GM11168 (cell line): ENCODE data around the gene ABCA4.
"Not testable (repeated sequence)": the region's sequence is repeated elsewhere in the genome, so short reads cannot be mapped to it uniquely, and the experiment has no call there.

Experiments
- in situ Hi-C: fragments of 300-500 bp; cut with MboI; formaldehyde crosslinking; loops from one replicate; pipeline ENCODE4 v1.12.0; 2022; ENCODE audit warnings: low sequenced_read_pairs; ENCODE audit not compliant: unreplicated experiment

The ABCA4 gene

DNA sequence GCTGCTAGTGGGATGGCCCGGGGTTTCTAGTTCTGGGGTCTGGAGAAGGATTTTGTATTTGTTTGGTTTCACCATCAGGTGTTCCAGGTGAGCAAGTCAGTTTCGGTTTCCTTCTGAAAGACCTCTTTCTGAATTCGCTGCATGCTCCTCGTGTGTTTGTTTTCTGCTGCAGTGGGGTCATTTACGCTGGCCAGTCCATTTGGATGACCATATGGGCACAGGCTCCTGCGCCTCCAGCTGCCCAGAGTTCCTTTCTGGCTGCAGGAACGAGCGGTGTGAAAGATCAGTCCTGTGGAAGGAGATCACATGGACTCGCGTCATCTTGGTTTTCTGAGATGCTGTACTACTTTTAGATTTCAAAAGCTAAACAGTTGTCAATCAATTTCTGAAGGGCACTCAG lies 128.0 kb downstream of the ABCA4 start:
- in situ Hi-C loops = no loop called here

DNA sequence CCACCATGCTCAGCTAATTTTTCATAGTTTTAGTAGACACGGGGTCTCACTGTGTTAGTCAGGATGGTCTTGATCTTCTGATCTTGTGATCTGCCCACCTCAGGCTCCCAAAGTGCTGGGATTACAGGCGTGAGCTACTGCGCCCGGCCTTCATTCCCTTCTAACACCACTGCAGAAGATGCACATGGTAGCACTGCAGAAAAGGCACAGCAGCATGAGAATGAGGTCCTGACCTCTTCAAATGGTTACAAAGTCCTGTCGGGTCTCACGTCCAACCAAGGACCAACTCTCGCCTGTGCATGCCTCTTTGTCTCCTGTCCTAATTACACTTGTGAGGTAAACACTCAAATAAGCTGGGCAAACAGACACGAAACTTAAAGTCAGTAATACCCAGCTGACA lies 128.8 kb downstream of the ABCA4 start:
- in situ Hi-C loops = no loop called here

DNA sequence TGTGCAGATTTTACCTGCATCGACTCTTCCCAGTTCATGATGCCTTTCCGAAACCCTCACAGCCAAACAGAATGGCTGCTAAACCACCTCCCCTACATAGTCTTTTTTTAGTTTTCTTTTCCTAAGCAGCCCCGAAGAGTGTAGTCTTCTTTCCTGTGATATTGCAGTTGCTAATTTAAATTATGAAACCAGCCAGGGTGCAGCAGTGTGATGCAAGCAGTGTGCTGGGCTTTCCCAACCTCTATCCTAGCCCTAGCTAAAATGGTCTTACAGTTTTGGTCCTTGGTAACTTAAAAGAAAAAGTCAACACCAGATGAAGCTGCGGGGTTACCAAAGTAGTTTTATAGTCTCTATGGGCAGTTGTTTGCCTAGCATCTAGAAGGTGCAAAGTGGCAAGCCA lies 129.7 kb downstream of the ABCA4 start:
- in situ Hi-C loops = no loop called here

DNA sequence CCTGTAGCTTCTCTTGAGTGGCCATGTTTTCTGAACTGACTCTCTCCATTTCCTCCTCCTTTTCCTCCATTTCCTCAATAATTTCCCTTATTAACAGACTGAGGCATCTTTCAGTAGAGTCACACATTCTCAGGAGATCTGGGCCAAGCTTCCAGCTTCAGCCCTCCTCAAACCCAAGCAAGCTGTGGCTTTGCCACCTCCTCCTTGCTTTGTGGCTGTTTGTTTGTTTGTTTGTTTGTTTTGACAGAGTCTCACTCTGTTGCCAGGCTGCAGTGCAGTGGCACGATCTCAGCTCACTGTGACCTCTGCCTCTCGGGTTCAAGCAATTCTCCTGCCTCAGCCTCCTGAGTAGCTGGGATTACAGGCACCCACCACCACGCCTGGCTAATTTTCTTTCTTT lies 130.5 kb downstream of the ABCA4 start:
- in situ Hi-C loops = not testable (repeated sequence)

DNA sequence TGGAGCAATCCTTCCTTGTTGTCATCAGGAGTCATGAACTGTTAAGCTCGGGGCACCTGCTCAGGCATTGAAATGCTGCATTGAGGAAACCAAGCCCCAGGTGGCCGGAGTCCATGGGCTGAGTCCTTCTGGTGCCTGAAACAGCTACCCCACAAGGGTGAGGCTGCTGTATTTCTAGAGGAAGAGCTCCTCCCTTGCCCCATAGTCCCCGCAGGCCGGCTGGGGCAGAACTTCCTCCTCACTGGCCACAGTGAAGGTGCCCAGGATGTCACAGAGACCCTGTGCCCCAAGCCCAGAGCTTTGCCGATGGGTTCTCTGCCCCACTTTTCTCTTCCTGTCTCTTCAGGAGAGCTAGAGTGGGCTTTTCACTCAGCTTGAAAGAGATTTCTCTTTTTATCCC lies 130.9 kb downstream of the ABCA4 start:
- in situ Hi-C loops = no loop called here

DNA sequence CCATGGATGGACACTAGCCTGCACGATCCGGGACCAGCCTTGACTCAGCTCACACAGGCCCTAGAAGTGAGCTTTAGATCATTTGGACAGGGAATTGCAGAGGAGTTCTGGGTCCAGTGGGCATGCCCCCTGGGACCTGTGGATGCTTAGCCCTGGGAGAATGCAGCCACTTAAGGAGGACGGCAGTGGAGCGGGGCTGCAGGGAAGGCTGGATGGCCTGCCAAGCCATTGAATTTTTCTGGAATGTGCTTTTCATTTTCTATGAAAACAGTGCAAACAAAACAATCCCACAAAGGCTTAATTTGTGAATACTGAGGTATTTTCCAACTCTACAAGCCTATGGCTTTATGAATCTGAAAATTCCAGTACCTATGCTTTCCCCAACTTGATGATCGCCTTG lies 131.3 kb downstream of the ABCA4 start:
- in situ Hi-C loops = no loop called here

DNA sequence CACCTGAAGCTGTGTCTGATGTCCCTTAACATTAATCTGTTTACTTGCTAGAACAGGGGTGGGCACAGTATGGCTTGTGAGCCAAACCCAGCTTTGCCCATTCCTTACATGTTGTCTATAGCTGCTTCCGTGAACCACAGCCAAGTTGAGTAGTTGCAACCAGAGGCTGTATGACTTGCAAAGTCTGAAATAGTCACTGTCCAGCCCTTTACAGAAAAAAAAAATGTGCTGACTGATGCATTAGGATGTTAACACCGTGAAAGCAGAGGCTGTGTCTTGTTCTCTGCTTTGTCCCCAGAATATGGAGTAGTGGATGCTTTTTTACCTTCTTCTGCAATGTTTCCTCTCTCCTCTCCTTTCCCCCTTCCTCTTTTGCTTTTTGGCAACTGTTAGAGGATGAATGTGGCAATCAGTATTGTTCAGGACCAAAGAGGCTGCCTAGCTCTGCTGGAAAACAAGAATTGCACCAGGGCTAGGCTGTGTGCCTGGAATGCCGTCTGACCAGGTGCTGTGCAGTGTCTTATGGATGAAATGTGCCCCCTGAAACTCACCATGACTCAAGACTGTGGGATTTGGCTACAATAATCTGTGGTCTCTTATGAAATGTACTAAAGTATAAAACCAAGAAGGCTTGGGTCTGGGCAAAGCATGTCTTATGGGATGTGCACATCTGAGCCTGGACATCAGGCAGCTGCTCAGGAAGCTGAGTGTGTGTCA lies 132.2 kb downstream of the ABCA4 start:
- in situ Hi-C loops = no loop called here

DNA sequence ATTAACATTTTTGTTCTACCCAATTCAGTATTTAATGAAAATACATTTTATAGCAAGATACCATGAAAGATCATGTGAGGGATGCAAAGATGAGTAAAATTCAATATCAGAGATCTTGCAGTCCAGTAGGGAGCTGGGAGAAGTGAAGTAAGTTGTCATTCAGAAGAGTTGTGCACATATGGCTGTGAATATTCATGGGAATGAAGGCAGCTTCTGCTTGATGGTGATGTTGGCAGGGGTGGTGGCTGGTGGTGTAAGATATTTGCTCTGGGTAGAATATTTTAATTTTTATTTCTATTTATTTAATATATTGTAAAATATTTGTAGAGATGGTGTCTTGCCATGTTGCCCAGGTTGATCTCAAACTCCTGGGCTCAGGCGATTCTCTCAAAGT lies 139.7 kb downstream of the ABCA4 start:
- in situ Hi-C loops = no loop called here

DNA sequence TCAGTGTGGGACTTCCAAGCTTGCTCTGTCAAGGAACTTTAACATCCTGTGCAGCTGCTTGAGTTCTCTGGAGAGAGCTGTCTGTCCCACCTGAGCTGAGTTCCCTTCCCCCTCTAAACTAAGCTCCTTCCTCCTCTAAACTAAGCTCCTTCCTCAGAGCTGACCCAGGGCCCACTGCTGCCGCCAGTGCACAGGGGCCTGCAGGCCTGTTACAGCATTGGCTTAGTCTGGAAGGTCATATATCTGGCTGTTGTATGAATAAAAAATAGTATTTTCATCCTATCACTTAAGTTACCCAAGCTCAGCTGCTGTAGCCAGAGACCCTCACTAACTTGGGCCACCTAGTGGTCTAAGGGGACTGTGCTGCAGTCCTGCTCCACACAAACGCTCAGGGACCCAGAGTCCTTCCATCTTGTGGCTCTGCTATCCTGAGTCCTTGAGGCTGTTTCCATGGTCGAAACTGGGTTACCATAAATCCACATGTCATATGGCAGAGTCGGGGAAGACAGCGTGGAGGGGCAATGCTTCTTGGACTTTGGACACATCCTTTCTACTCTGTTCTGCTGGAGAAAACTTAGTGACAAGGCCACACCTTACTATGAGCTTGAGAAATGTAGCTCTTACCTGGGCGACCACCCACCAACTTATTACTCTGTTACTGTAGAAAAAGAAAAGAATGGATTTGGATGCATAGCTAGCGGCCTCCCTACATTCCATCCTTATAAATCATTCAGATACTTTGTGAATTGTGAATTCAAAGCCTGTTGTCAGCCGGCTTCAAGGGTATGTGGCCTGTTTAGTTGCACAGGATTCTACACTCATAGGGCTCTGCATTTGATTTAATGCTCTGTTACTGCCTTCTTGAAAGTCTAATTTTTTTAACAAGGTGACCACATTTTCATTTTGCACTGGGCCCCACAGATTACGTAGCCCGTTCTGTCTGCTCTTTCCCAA lies 140.4 kb downstream of the ABCA4 start:
- in situ Hi-C loops = no loop called here

DNA sequence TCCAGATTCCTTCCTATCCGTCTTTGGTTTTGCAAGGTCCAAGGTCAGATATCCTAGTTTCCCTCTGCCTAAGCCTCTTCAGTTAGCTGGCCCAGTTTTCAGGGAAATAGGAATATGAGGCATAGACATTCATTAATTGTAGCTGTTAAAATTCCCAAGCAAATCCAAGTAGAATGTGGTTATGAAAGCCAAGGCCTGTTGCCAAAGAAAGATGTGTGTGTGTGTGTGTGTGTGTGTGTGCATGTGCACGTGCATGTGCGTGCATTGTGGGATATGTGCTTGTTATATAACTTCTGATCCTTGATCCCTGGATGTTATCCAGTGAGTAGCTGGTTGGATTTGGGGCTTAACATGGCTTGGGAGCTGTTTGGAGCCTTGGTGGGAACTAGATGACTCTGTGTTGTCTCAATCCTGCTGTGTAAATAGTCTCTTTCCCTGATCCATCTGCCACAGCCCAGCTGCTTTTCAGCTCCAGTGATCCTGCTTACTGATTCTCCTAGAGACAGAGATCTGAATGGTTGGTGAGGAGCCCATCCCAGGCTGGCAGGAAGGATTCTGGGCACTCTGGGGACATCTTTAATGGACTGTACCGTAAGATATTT lies 141.1 kb downstream of the ABCA4 start:
- in situ Hi-C loops = no loop called here

DNA sequence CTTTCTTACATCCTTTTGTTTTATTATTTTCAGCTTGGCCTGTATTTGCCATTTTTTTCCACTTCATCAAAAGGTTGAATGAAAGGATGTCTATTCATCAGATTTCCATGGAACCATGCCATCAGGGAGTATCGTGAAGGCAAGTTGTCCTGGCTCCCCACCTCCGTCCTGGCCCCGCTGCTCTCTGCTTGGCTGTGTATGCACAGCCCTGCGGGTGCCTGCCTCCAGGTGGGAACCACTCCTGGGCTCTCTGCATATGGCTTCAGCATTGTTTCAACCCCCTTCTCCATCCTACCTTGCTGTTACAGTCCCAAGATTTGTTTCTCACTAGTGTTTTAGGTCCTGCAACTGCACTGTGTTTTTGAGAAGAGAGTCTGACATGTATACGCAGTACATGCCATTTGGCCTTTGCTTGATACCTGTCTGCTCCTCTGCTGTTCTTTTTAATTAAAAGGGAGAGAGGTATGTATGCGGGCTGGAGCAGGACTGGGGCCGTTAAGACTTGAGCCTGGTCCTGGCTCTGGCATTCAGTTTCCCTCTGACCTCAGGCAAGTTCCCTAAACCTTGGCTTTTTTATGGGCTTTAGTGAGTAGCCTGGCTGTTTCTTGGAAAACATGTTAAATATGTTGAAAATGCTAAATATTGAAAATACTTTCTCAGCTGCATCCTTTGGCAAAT lies 141.8 kb downstream of the ABCA4 start:
- in situ Hi-C loops = no loop called here

DNA sequence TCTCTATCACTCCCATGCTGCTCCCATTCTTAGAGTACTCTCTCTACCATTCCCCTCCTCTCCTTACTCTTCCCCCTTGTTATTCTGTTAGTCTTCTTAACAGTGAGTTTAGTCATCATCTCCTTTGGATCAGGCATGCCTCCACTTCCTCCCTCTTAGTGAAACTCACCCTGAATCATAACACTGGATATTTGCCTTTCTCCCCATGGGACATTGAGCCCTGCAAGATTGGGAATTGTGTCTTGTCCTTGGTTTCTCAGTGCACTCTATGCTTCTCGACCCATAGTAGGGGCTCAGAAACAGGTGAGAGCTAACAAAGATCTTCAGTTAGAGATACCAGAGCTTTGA lies 143.4 kb downstream of the ABCA4 start:
- in situ Hi-C loops = no loop called here

DNA sequence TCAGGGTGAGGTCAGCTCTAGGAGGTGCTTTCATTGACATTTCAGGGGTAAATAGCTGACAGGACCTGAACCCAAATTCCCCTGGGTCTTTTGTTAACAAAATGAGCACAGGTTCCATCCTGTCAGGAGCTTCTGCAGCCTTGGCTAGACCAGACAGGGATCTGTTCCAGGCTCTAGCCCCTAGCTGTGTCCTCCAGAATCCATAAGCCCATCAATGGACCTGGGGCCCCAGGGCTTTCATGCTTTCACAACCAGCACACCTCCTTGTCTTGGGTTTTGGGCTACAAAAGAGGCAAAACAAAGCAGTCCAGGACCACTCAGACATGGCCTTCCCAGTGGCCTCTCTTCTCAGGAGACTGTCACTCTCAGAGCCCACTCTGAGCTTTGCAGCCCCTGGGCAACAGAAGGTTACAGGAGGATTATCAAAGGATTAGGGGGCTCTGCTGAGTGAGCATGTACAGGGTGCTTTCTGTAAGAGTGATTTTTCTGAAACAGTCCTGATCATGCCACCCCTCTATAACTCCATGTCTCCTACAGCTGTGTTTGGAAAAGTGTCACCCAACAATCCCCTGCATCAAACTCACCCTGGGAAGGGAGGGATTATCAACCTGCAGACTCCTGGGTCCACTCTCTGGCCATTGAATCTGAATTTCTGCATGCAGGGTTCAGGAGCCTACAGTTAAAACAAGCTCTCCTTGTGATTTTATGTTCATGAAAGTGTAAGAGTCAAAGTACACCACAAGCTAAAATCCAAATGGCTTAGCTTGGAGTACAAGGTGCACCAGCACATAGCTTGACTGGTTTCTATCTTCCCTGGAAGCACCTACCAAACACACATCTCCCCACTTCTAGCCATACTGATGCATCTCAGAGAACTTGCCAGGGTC lies 144.0 kb downstream of the ABCA4 start:
- in situ Hi-C loops = no loop called here

DNA sequence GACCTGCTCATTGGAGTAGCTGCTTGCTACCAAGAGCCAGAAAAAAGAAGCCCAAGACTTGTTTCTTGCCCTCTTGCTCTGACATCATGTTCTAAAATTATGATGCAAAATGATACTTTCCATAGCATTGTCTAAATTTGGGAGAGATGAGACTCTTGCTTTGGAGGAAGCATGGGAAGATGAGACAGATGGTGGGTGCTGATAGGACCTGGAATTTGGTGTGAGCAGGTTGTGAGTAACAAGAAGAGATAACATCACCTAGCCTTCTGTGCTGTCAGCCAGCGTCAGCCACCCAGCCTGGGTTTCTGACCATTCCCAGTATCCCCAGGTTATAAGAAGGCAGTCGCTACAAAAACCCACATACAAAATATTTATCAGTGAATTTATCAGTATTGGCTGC lies 144.7 kb downstream of the ABCA4 start:
- in situ Hi-C loops = no loop called here

DNA sequence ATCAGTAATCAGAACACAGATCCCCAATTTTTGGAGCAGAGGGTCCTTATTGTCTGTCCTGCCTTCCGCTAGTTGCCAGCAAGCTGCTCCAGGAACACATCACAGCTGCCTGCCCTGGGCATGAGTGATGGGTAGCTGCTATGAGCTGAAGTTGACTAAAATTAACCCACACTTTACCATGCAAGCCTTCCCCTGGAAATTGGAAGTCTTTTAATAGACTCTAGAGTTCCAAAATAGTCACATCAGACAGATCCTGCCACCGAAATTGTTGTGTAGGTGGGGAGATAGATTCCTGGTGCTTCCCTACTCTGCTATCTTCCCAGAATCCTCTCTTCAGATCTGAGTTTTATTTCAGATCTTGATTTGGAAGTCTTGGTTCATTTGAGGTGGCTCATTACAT lies 148.6 kb downstream of the ABCA4 start:
- in situ Hi-C loops = no loop called here

DNA sequence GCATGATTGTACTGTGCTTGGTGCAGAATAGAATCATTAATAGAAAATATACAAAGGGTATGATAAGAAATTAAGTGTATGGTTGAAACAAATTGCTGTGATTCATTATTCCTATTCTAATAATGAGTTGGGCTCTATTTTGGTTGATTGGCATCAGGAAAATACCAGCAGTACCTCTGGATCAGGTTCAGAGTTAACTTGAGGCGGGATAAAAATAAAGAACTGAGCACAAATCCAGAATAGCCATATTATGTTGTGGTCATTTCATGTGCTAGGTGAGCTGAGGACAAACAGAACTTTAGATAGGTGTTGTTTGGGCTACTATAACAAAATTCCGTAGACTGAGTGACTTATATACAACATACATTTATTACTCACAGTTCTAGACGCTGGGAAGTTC lies 151.1 kb downstream of the ABCA4 start:
- in situ Hi-C loops = no loop called here

DNA sequence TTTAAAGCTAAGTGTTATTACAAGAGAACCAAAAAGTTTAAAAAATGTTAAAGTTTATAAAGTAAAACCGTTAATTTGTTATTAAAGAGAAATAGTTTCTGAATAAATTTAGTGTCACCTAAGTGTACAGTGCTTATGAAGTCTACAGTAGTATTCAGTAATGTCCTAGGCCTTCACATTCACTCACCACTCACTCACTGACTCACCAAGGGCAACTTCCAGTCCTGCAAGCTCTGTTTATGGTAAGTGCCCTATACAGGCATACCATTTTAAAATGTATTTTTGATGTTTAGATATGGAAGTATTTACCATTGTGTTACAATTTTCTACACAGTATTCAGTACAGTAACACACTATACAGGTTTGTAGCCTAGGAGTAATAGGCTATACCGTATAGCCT lies 151.6 kb downstream of the ABCA4 start:
- in situ Hi-C loops = no loop called here

DNA sequence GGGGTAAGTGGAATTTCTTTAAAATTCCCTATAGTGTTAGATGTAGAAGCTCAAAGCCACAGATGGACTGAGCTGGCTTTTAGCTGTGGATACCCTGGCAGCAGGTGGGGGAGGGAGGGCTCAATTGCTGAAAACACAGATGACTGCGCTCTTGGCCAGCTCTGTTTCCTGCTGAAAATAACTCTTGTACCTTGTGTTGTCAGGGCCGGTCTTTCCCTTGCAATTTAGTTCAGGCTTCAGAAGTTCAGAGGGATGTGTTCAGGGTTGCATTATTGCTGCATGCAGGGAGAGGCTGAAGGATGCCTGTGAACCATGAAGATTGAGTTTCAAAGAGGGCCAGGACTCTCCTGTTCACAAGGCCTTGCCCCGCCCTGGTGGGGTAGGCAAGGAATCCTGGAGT lies 153.6 kb downstream of the ABCA4 start:
- in situ Hi-C loops = no loop called here

DNA sequence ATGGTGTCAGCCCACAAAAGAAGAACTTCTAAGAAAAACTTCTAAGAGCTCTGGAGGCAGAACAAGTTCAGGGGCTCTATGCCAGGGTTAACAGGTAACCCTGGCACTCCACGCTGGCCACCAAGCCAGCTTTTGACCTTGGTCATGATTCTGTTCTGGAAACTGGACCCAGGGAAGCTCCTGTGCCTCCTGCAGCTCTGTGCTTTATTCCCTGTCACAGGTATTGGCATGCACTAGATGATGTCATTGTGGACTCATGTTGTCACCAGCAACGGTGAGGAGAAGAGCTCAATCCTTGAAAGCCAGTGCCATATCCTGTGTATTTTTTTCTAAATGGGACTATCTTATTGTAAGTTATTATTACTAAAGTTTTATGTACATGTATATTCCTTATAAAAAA lies 155.1 kb downstream of the ABCA4 start:
- in situ Hi-C loops = no loop called here

DNA sequence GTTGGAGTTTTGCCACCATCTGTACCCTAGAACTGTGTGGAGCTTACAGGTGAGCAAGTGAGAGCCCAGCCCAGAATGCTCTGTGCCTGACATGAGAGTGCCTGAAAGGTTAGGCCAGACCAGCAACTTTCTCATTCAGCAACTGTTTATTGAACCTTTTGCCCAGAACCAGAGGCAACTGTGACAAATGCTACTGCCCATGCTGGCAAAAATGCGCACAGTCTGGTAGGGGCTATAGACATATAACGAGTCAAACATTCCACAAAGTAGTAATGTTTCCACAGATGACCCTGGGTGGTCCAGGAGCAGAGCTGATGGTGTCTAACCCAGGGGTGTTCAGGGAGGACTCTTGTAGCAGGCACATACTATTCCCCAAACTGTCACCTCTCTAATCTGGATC lies 155.7 kb downstream of the ABCA4 start:
- in situ Hi-C loops = no loop called here
